ENCODE results near the gene PRR35.

PRR35 gene

GRCh38 chr16:565419-566330, 5.5 kb downstream of the PRR35 start:
- no peak for DNase-seq

GRCh38 chr16:566475-567372, 6.5 kb downstream of the PRR35 start, which contains the start of gene NHLRC4:
Gene NHLRC4, plus strand, starts transcription at chr16:567005. Its CDS starts 1,043 bp downstream, at chr16:568048.
- DNase-seq: peak; percentile 57 to 66

- no peak for DNase-seq
These were observed 7.4 kb downstream of the PRR35 start for GRCh38 chr16:567373-568256.

GRCh38 chr16:568401-569258, 8.4 kb downstream of the PRR35 start:
- no peak for DNase-seq

- DNase-seq: peak in 1 of 2 experiments; percentile 67
These were observed 9.5 kb downstream of the PRR35 start, which contains the start of gene PIGQ for GRCh38 chr16:569445-570254. Gene PIGQ, plus strand, starts transcription at chr16:569968. Its CDS starts 4,107 bp downstream, at chr16:574075.

- no peak for DNase-seq
These were observed 12.9 kb downstream of the PRR35 start for GRCh38 chr16:572865-573650.

- no peak for DNase-seq
These were observed 14.0 kb downstream of the PRR35 start for GRCh38 chr16:574021-574760.

- DNase-seq: no peak
These were observed 15.4 kb downstream of the PRR35 start for GRCh38 chr16:575354-576196.

GRCh38 chr16:576197-576822, 16.1 kb downstream of the PRR35 start:
- DNase-seq: no peak

- no peak for DNase-seq
These were observed 16.6 kb downstream of the PRR35 start for GRCh38 chr16:576823-577201.

GRCh38 chr16:577796-578195, 17.6 kb downstream of the PRR35 start:
- DNase-seq: no peak

GRCh38 chr16:578232-578869, 18.2 kb downstream of the PRR35 start:
- no peak for DNase-seq

GRCh38 chr16:578870-579405, 18.7 kb downstream of the PRR35 start:
- peak; percentile 63 to 82 for DNase-seq

- DNase-seq: no peak
These were observed 20.1 kb downstream of the PRR35 start for GRCh38 chr16:580141-580945.

GRCh38 chr16:580946-581498, 20.8 kb downstream of the PRR35 start:
- DNase-seq: no peak
